Measurements from ENCODE around the gene IFI6. TPM values are rescaled to one million over a fixed set of nuclear protein-coding genes. Genes with fewer than 3 reads are reported as not detected.
A peak's percentile ranks its signal among the peaks of the same experiment; 100 is the strongest.

The IFI6 gene
- total and polyA plus RNA-seq, 2 of the 8 experiments (the other 6 are each of a cell fraction or from before 2014, with no cell fraction given), result 6.1 to 13.2 TPM

DNA sequence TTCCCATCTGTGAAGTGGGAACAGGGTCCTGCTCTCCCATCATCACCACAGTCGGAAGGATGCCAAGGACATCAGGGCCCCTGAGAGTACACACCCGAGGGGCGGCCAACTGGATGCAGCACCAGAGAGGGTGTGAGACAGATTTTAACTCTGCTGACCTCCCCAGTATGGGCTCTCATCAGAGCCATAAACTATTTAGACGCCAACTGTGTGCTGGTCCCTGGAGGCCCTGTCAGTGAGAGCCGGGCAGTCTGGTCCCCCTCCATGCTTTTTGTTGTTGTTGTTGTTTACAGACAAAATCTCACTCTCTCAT is 38.7 kb downstream of the IFI6 start:
- no peak overlapping the region for H2BK20ac ChIP-seq (ENCODE audit: low read length)
- H2BK15ac ChIP-seq (ENCODE audit: low read length), result no peak overlapping the region
- ChIA-PET CTCF (ENCODE audit: partially characterized antibody) (interaction anchor here (0.8 to 5.3 kb wide), 5 partner anchors 10 to 24 kb away, joined by 3 to 49 read pairs (median 4); no protein-coding TSS in a partner anchor), POLR2A (ENCODE audit: partially characterized antibody) (interaction anchor here (1.0 to 1.2 kb wide), 2 partner anchors 11 to 12 kb away, joined by 3 read pairs; no protein-coding TSS in a partner anchor)
- H2AK5ac ChIP-seq (ENCODE audit: low read depth, low read length), result peak overlapping the region; percentile 20; the same call in 1 of the 2 replicates
- H3K4me2 ChIP-seq (ENCODE audit: insufficient read depth in 1 of 2, low read depth in 2 of 2, low read length in 2 of 2), result no peak overlapping the region
- no peak overlapping the region for H2BK5ac ChIP-seq (ENCODE audit: low read depth, low read length)
- no peak overlapping the region for H3K4ac ChIP-seq (replicated peaks; ENCODE audit: insufficient read length, low read depth, low read length)
- no peaks in the 10 kb centered on the region for H3K9me3 ChIP-seq (ENCODE audit: insufficient read depth in 2 of 2, low read depth in 1 of 2, low read length in 1 of 2)
- H3K18ac ChIP-seq (ENCODE audit: extremely low read depth, low read length), result no peak overlapping the region
- peaks cover 19 to 36% (median 31%) of the 10 kb centered on the region in 4 experiments for H3K27me3 ChIP-seq (replicated peaks in 1 of 4; ENCODE audit: control insufficient read depth in 3 of 4, extremely low read depth in 1 of 4, insufficient read depth in 3 of 4, low read length in 3 of 4)
- no peak overlapping the region for H4K5ac ChIP-seq (ENCODE audit: insufficient read length, low read depth, low read length)
- FAIRE-seq (no peak), DNase-seq (ENCODE audit: low read depth in 1 of 2, low spot score in 2 of 2) (no peak)
- 88% methylated on average over 5 of the region's 5 CpGs; no CpG with 5 or more reads in 1 of the 2 experiments for WGBS, 2 experiments (ENCODE audit: extremely low coverage in 1 of 2, insufficient coverage in 1 of 2, insufficient read length in 1 of 2, insufficient replicate concordance in 2 of 2, low coverage in 1 of 2, low lambda C conversion rate in 2 of 2, missing lambda C conversion rate in 1 of 2)
- H3K27ac ChIP-seq (ENCODE audit: low read depth, low read length), result no peak overlapping the region
- H3K79me2 ChIP-seq (ENCODE audit: control insufficient read depth in 1 of 2, insufficient read depth in 2 of 2, low read length in 2 of 2), result no peaks in the 10 kb centered on the region
- no peak overlapping the region for H3K23ac ChIP-seq (ENCODE audit: insufficient read length)
- no peak overlapping the region for H2BK120ac ChIP-seq (replicated peaks; ENCODE audit: low read depth, low read length)
- no peak overlapping the region; the same call in 1 of the 2 replicates for H4K8ac ChIP-seq (ENCODE audit: extremely low read depth, insufficient read depth, low read length)
- peaks cover 6% of the 10 kb centered on the region; the same call in 1 of the 2 replicates for H3K23me2 ChIP-seq (ENCODE audit: low read depth, low read length)
- no peaks in the 10 kb centered on the region for H3K36me3 ChIP-seq (ENCODE audit: control insufficient read depth in 2 of 4, insufficient read depth in 4 of 4, low read length in 3 of 4)
- no peak overlapping the region for H3K9ac ChIP-seq (replicated peaks in 1 of 4; ENCODE audit: extremely low read depth in 1 of 4, low read depth in 3 of 4, low read length in 3 of 4)
- H3K4me3 ChIP-seq (ENCODE audit: extremely low read depth in 1 of 4, insufficient read depth in 2 of 4, low read depth in 3 of 4, low read length in 4 of 4), result no peak overlapping the region
- H3K56ac ChIP-seq (replicated peaks; ENCODE audit: insufficient read length, low read depth, low read length), result no peak overlapping the region
- no peaks in the 10 kb centered on the region for H4K20me1 ChIP-seq (replicated peaks in 1 of 2; ENCODE audit: control insufficient read depth in 1 of 2, insufficient read depth in 2 of 2, low read length in 2 of 2)
- H3K79me1 ChIP-seq (ENCODE audit: low read depth, low read length), result no peaks in the 10 kb centered on the region
- no peak overlapping the region for H2AFZ ChIP-seq (ENCODE audit: low read length)
- H2BK12ac ChIP-seq (ENCODE audit: low read depth, low read length), result 0 out of 2 replicates have a peak overlapping the region, but pooled peaks have one; percentile 2
- H4K91ac ChIP-seq (replicated peaks; ENCODE audit: insufficient read length, low read length), result no peak overlapping the region
- H3K4me1 ChIP-seq (replicated peaks in 1 of 4; ENCODE audit: control insufficient read depth in 3 of 4, insufficient read depth in 4 of 4, low read length in 3 of 4), result peaks cover 0 to 12% (median 4%) of the 10 kb centered on the region in 4 experiments; a peak in 6 of 7 replicates
- no peak overlapping the region for H3K14ac ChIP-seq (ENCODE audit: insufficient read length)
- TF ChIP-seq CEBPB (IDR thresholded peaks at IDR 0.05; ENCODE audit: low read depth, low read length), result no peak
- TF ChIP-seq HDAC2 (IDR thresholded peaks at IDR 0.05; ENCODE audit: borderline replicate concordance in 1 of 2, low read depth in 2 of 2, low read length in 2 of 2), result no peak
- no peak for TF ChIP-seq CTBP2 (IDR thresholded peaks at IDR 0.05; ENCODE audit: borderline replicate concordance, insufficient read depth, insufficient read length, low read length)
- TF ChIP-seq EGR1 (IDR thresholded peaks at IDR 0.05; ENCODE audit: borderline replicate concordance, low read depth, low read length), result no peak
- TF ChIP-seq, protein P1, sequence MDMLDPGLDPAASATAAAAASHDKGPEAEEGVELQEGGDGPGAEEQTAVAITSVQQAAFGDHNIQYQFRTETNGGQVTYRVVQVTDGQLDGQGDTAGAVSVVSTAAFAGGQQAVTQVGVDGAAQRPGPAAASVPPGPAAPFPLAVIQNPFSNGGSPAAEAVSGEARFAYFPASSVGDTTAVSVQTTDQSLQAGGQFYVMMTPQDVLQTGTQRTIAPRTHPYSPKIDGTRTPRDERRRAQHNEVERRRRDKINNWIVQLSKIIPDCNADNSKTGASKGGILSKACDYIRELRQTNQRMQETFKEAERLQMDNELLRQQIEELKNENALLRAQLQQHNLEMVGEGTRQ (IDR thresholded peaks at IDR 0.05; ENCODE audit: low read length), result no peak
- TF ChIP-seq RAD21 (IDR thresholded peaks at IDR 0.05 in 1 of 2, conservative IDR thresholded peaks at IDR 0.05 in 1 of 2; ENCODE audit: low read depth in 2 of 2, low read length in 2 of 2), result no peak
- no peak for TF ChIP-seq EZH2 (IDR thresholded peaks at IDR 0.05; ENCODE audit: low read depth, low read length, severe bottlenecking)
- TF ChIP-seq YY1 (IDR thresholded peaks at IDR 0.05; ENCODE audit: low read depth, low read length), result no peak
- TF ChIP-seq NANOG (IDR thresholded peaks at IDR 0.05; ENCODE audit: insufficient read depth, low read depth, low read length, poor library complexity, severe bottlenecking), result no peak
- TF ChIP-seq, protein P2, sequence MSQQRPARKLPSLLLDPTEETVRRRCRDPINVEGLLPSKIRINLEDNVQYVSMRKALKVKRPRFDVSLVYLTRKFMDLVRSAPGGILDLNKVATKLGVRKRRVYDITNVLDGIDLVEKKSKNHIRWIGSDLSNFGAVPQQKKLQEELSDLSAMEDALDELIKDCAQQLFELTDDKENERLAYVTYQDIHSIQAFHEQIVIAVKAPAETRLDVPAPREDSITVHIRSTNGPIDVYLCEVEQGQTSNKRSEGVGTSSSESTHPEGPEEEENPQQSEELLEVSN (IDR thresholded peaks at IDR 0.05), result no peak
- no peak for TF ChIP-seq TBP (IDR thresholded peaks at IDR 0.05; ENCODE audit: low read depth, low read length)

Data from H1 (cell line).